ENCODE measurements around the gene MLST8.

GRCh38 chr16:2161911-2162310 lies 43.3 kb upstream of the MLST8 start:
- TF ChIP-seq ELF4 (IDR thresholded peaks at IDR 0.05), result no peak
- TF ChIP-seq SP1 (IDR thresholded peaks at IDR 0.05), result no peak
- no peak for TF ChIP-seq FOXM1 (IDR thresholded peaks at IDR 0.05; ENCODE audit: borderline replicate concordance)
- no peak for TF ChIP-seq ARNT (IDR thresholded peaks at IDR 0.05)
- no peak for TF ChIP-seq FOXA1 (IDR thresholded peaks at IDR 0.05)
- TF ChIP-seq BHLHE40 (IDR thresholded peaks at IDR 0.05; ENCODE audit: borderline replicate concordance), result no peak
- no peak for TF ChIP-seq PKNOX1 (IDR thresholded peaks at IDR 0.05)
- no peak for TF ChIP-seq CTBP1 (IDR thresholded peaks at IDR 0.05; ENCODE audit: borderline replicate concordance)
- TF ChIP-seq FOXK2 (IDR thresholded peaks at IDR 0.05), result no peak
- TF ChIP-seq LEF1 (IDR thresholded peaks at IDR 0.05; ENCODE audit: borderline replicate concordance), result no peak
